ENCODE results near the gene C19orf12. TPM values are rescaled to one million over a fixed set of nuclear protein-coding genes. Genes with fewer than 3 reads are reported as not detected.

Gene C19orf12
- total RNA-seq (2014; rRNA removed; shearing (Covaris generic)), result 14.4 and 16.7 TPM in 2 replicates
- polyA plus RNA-seq (2014; cell fraction: nucleus; rRNA removed), result 28.7 and 37.1 TPM in 2 replicates

GRCh38 chr19:29714953-29715700 lies at the start of gene C19orf12:
TSS of gene C19orf12 (minus strand) at chr19:29715261. CDS start at chr19:29708413, 6,848 bp downstream.
- DNase-seq (ENCODE audit: extremely low read depth, low read depth), result peak; percentile 28

DNA sequence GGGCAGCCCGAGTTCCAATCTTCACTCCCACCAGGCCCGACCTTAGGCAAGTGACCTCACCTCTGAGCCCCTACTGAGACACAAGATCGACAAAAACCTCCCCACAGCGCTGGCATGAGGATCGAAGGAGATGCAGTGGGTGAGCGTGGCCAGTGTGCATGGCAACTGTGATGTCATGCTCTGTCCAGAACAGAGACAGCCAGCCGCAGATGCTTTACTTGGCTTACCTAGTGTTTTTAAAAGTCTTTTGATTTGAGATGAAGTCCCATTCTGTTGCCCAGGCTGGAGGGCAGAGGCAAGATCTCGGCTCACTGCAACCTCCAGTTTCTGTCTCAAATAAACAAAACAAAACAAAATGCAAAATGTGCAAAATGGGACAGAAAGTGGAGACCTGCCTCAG lies 49.3 kb upstream of the C19orf12 start:
- no peak for DNase-seq (ENCODE audit: extremely low read depth, low read depth)

- DNase-seq (ENCODE audit: extremely low read depth, low read depth), result no peak
These were observed 48.1 kb upstream of the C19orf12 start for GRCh38 chr19:29763196-29763595.

DNA sequence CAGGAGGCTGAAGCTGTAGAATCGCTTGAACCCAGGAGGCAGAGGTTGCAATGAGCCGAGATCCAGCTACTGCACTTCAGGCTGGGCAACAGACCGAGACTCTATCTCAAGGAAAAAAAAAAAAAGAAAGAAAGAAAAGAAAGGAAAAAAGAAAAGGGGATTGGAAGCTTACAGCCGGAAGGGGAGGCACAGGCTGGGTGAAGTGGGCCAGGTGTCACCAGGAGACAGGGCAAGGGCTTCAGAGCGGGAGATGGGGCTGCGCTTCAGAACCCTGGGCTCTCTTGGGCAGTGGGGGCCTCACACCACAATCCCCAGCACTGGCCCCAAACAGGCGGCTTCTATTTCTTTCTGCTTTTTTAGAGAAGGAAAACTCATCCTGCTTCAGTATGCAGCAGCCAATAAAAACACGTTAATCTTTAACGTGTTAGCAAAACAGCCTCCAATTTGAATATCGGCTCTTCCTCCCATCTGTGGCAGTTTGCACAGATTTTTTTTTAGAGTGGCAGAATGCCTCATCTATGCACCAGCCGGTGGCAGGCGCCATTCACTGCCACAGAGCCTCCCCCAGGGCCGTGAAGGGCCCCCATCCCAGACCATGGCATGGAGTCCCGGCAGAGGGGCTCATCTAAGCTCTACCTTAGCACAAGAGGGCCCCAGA lies 46.6 kb upstream of the C19orf12 start:
- no peak for DNase-seq (ENCODE audit: extremely low read depth, low read depth)

GRCh38 chr19:29760752-29761502 lies 45.9 kb upstream of the C19orf12 start:
- DNase-seq (ENCODE audit: extremely low read depth, low read depth), result no peak

DNA sequence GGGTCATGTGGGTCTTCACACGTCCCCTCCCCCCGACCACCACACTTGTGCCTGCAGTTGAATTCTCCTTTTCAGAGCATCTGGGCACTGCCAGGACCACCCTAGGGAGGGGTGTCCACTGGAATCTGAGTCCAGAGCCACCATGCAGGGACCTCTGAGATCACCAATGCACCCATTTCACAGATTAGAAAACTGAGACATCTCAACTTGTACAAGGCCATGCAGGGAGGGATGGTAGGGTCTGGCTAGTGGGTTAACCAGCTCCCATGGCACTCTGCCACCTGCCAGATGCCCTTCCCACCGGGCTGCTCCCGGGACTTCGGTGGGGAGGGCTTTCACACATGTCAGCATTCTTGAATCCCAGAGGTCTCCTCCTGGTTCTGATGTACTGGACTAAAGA lies 44.3 kb upstream of the C19orf12 start:
- DNase-seq (ENCODE audit: extremely low read depth, low read depth), result no peak

DNA sequence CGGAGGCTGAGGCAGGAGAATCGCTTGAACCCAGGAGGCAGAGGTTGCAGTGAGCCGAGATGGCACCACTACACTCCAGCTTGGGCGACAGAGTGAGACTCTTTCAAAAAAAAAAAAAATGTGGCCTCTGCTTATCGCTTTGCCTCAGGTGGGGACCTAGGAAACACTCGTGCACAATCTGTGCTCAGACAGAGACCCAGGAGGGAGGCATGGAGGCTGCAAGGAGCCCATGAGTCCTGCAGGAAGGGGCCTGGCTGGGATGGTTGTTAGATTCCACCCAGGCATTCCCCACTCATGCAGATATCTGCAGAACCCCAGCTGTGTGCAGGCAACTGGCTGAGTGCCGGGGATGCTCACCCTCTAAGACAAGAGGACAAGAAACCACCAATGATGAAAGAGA lies 43.8 kb upstream of the C19orf12 start:
- no peak for DNase-seq (ENCODE audit: extremely low read depth, low read depth)

DNA sequence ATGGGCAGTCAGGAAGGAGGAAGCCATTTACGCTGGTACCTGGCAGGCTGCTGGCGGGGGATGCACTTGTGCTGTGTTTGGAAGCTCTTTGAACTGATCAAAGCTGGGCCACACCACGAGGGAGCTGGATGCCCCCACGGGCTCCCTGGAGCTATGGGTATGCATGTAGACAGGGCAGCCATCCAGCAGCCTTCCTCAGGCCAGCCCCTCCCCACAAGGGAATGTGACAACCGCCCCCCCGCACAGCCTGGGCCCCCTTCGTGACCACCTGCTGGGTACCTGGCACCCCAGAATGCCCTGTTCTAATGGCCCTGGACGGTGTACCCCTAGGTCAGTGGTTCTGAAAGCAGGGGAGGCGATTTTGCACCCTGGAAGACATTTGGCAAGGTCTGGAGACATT lies 42.5 kb upstream of the C19orf12 start:
- DNase-seq (ENCODE audit: extremely low read depth, low read depth), result no peak

DNA sequence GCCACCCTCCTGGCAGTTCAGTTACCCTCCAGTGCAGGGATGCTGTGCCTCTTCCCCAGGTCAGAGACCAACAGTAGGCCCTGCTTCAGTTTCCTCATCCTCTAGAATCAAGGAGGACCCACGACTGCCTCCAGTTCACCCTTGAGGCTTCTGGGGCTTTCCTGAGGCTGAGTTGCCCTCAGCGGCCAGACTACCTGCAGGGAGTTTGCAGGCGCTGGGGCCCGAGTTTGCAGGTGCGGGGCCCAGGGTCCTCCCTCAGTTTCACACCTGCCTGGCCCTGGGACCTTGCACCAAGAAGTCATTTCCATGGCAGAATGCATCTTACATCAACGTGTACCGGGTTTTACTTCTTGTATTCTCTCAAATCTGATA lies 38.9 kb upstream of the C19orf12 start:
- DNase-seq (ENCODE audit: extremely low read depth, low read depth), result no peak

GRCh38 chr19:29753190-29753933 lies 38.3 kb upstream of the C19orf12 start:
- no peak for DNase-seq (ENCODE audit: extremely low read depth, low read depth)

DNA sequence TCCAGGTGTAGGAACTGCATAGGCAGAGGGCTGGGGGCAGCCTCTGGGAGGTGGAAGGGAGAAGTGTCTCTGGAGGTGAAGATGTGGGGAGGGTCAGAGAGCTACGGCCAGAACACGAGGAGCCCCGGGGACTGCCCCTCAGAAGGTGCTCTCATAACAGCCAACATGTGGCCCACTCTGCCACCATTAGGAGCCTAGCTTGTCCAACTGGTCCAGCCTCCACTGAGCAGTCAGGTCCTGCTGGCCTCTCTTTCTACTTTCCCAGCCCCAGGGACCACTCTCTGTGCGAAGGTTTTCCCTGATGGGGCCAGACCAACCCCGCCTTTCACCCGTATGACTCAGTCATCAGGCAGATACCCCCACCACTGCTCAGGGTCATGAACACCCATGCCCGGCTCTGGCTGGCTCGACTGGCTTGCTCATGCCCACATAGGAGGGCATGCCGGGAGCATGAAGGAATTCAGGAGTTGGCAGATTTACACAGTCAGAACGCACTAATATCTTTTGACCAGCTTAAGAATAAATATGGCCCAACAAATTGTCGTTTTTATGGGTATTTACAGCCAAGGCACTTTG lies 37.5 kb upstream of the C19orf12 start:
- DNase-seq (ENCODE audit: extremely low read depth, low read depth), result no peak

DNA sequence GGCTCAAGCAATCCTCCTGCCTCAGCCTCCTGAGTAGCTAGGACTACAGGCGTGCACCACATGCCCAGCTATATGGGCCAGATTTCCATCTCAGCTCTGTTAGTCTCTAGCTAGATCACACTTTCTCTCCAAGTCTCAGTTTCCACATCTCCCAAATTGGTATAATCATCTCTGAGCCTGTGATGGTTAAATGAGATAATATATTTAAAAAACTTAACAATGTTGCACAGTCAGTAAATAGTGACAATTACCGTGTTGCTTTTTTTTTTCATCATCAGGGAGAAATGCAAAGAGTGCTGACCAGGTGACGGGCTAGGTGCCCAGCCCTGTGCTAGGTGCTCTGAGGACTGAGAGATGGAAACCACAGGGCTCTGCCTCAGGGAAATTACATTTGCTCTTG lies 36.9 kb upstream of the C19orf12 start:
- DNase-seq (ENCODE audit: extremely low read depth, low read depth), result no peak

DNA sequence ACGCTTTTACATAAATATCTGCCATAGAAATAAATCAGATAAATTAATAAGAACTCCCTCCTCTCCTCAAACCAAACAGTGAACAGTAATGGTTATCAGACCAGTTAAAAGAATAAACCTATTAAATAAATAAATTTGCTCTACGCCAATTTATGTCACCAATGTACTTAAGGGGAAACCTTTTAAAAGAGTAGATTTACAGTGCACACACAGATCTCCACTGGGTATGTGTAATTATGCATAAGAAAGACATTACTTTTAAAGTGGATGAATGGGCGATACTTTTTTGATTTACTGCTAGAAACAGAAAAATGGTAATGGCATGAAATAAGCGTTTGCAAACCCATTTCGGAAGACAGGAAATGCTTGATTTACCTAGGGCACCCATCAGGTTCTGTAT lies 34.9 kb upstream of the C19orf12 start:
- DNase-seq (ENCODE audit: extremely low read depth, low read depth), result no peak

DNA sequence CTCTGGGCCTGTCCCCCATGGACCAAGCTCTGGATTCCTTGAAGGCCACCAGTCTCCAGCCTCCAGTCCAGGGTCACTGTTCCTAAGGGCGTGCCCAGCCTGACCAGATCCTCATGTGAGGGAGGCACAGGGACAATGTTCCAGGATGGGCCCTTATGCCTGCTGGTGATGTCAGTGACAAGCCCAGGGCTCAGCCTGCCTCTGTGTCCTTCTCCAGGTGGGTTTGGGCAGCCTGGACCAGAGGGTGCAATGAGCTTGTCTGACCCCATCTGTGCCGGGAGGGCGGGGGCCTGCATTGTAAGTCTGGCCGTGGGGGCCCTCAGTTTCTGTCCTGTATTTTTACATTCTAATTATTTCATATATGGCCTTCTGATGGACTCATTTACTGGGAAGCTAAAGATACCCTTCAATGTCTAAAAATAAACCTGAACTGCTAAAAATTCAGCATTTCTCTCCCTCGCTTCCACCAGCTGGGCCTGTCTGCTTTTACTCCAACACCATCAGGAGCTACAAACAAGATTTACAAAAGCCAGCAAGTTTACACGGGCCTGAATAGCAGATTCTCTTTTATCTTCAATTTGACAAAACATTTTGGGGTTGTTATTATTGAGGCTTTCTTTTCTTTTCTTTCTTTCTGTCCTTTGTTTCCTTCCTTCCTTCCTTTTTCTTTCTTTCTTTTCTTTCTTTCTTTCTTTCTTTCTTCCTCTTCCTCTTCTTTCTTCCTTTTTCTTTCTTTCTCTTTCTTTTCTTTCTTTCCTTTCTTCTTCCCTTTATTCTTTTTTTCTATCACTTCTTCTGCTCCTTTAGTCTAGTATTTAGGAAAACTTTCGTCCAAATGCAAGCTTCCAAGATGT lies 34.2 kb upstream of the C19orf12 start:
- no peak for DNase-seq (ENCODE audit: extremely low read depth, low read depth)

GRCh38 chr19:29745253-29745652 lies 30.2 kb upstream of the C19orf12 start:
- DNase-seq (ENCODE audit: extremely low read depth, low read depth), result no peak

DNA sequence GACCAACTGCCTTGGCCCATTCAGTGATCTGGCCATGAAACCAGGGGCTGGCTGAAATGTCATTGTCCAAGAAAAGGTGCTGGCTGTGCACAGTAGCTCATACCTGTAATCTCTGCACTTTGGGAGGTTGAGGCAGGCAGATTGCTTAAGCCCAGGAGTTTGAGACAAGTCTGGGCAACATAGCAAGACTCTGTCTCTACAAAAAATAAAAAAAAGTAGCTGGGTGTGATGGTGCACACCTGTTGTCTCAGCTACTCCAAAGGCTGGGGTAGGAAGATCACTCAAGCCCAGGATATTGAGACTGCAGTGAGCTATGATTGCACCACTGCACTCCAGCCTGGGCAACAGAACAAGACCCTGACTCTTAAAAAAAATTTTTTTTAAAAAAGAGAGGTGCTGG lies 28.6 kb upstream of the C19orf12 start:
- DNase-seq (ENCODE audit: extremely low read depth, low read depth), result no peak

DNA sequence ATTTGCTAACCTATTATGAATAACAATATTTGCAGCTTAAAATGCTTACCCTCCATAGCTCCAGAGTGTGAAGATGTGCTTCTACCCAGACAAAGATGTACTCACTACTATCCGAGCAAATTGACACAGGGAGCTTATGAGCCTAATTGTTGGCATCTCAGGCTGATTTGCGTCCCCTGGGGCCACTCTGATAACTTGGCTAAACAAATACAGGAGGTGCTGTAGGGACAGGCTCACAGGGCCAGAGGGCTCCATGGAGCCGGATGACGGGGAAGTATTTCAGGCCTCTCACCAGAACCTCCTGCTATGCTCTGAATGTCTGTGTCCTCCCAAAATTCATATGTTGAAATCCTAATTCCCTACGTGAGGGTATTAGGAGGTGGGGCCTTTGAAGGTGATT lies 26.7 kb upstream of the C19orf12 start:
- DNase-seq (ENCODE audit: extremely low read depth, low read depth), result no peak

DNA sequence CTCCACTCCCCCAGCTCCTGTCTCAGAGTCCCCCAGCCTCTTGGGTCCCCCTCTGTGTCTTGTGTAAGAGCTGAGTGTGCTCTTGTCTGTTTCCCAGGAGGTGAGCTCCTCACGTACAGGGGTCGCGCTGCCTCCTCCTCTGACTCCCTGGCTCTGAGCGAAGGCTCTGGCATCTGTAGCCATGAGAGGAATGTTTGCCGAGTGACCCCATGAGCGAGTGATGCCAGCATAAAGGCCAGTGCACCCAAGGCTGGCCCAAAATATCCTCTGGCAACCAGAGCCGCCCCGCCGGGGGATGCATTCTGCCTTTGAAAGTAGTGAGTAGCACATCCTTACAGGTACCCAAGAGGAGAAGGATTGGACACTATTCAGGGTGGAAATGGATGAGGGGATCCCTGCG lies 26.2 kb upstream of the C19orf12 start:
- DNase-seq (ENCODE audit: extremely low read depth, low read depth), result no peak

DNA sequence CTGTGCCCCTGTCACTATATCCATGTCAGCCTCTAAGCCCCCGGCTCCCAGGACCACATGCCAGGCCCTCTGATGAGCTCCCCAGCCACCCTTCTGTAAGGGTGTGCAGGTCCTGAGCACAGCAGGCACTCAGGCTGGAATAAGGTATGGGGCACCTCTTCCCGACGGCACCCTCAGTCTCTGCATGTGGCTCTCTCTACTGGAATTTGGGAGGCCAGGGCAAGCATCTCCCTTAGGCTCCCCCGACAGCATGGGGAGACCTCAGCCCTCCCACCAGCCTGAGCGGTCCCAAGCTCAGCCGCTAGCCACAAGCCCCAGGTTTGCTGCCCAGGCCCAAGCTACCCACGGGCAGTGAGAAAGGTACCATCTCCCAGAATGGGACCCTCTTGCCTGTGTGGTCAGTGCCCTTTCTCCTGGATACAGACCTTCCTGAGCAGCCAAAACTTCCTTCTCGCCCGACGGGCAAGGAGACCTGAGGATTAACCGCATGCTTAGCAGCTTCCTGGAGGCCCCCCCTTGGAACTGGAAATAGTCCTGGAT lies 22.5 kb upstream of the C19orf12 start:
- no peak for DNase-seq (ENCODE audit: extremely low read depth, low read depth)

Measured in NCI-H460 (cell line).